ENCODE data around the gene EIF4A3. TPM values are rescaled to one million over a fixed set of nuclear protein-coding genes. Genes with fewer than 3 reads are reported as not detected.

The EIF4A3 gene
- total RNA-seq, 1 experiment from 2014 or later, result 160 TPM

DNA sequence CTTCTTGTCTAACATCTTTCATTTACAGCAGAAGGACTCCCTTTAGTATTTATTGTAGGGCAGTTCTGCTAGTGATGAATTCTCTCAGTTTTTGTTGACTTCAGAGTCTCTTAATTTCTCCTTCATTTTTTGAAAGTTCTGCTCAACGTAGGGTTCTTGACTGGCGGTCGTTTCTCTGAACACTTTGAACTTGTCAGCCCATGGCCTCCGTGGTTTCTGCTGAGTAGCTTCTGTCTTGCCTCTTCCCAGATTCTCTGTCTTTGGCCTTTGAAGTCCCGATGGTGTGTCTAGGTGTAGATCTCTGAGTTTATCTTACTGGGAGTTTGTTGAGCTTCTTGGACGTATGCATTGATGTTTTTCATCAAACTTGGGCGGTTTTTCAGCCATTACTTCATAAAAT, 32.2 kb downstream of the EIF4A3 start (continued):
- TF ChIP-seq ZNF416 (CRISPR knock-in tag; IDR thresholded peaks at IDR 0.05) (no peak), ZNF263 (CRISPR knock-in tag; IDR thresholded peaks at IDR 0.05; ENCODE audit: low read depth) (no peak), OVOL2 (CRISPR knock-in tag; IDR thresholded peaks at IDR 0.05; ENCODE audit: borderline replicate concordance) (no peak), CBFB (CRISPR knock-in tag; IDR thresholded peaks at IDR 0.05; ENCODE audit: low read depth) (no peak)

DNA sequence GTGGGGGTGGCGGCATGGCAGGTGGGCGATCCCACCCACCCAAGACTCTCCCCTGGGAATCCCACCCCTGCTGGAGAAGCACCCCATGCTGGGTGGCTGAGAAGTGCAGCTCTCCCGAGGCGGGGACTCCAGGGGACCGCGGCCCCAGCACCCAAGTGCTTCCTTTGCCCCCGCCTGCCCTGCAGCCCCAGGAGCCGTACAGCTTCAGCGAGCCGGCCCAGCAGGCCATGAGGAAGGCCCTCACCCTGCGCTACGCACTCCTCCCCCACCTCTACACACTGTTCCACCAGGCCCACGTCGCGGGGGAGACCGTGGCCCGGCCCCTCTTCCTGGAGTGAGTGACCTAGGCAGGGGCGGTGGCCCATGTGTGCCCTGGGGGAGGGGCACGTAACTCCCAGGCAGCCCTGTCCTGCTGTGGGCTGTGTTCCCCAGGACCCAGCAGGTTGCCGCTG, 33.9 kb downstream of the EIF4A3 start:
- Mint-ChIP-seq H3K27ac (no peak overlapping the region; the same call in 1 of the 2 replicates), H3K4me1 (peaks cover 6% of the 10 kb centered on the region; the same call in 1 of the 2 replicates), H3K4me3 (no peak overlapping the region), H3K9me3 (peaks cover 7% of the 10 kb centered on the region; the same call in 1 of the 2 replicates), H3K27me3 (ENCODE audit: low read depth) (no peaks in the 10 kb centered on the region; the same call in 1 of the 2 replicates), H3K36me3 (peaks cover 14% of the 10 kb centered on the region)
- ATAC-seq, result peak; percentile 46
- TF ChIP-seq ZNF423 (CRISPR knock-in tag; IDR thresholded peaks at IDR 0.05), result peak; percentile 76; the same call in 1 of the 2 replicates
- TF ChIP-seq SMAD3 (CRISPR knock-in tag; IDR thresholded peaks at IDR 0.05; ENCODE audit: borderline replicate concordance), result no peak
- DNase-seq (ENCODE audit: low spot score), result no peak
- POLR2A ChIA-PET, result interaction anchor here (0.9 to 1.4 kb wide), 2 partner anchors 9 to 11 kb away, joined by 3 to 4 read pairs; no protein-coding TSS in a partner anchor
- CTCF ChIA-PET, result interaction anchor here (0.6 to 5.4 kb wide), 5 partner anchors 11 to 187 kb away, joined by 3 to 55 read pairs (median 6); partner anchors contain the start of gene GAA

DNA sequence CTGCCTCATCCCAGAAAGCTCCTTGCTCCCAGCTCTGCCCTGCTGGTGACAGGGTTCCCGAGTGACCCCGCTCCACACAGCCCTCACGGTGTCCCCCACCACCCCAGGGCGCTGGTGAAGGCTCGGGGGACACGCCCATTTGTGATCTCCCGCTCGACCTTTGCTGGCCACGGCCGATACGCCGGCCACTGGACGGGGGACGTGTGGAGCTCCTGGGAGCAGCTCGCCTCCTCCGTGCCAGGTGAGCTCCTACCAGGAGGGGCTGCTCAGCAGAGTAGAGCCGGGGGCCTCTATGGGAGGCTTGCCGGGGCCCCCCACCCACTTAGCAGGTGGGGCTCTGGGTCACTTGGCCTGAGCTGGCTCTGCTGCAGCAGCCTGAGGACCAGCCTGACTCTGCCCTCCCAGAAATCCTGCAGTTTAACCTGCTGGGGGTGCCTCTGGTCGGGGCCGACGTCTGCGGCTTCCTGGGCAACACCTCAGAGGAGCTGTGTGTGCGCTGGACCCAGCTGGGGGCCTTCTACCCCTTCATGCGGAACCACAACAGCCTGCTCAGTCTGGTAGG, 34.4 kb downstream of the EIF4A3 start:
- Mint-ChIP-seq H3K4me3 (no peak overlapping the region), H3K9me3 (peaks cover 7% of the 10 kb centered on the region; the same call in 1 of the 2 replicates), H3K4me1 (peaks cover 6% of the 10 kb centered on the region; the same call in 1 of the 2 replicates), H3K36me3 (peaks cover 14% of the 10 kb centered on the region), H3K27ac (no peak overlapping the region), H3K27me3 (ENCODE audit: low read depth) (no peaks in the 10 kb centered on the region; the same call in 1 of the 2 replicates)
- ATAC-seq (no peak), DNase-seq (ENCODE audit: low spot score) (peak; percentile 10)
- ChIA-PET POLR2A (interaction anchor here (0.9 to 1.4 kb wide), 2 partner anchors 8 to 12 kb away, joined by 3 to 4 read pairs; no protein-coding TSS in a partner anchor), CTCF (interaction anchor here (0.6 to 5.4 kb wide), 5 partner anchors 12 to 186 kb away, joined by 3 to 55 read pairs (median 6); partner anchors contain the start of gene GAA)
- TF ChIP-seq NR3C1 (CRISPR knock-in tag; conservative IDR thresholded peaks at IDR 0.05; ENCODE audit: low read depth) (no peak), ZBTB21 (CRISPR knock-in tag; IDR thresholded peaks at IDR 0.05; ENCODE audit: borderline replicate concordance) (no peak), CREM (CRISPR knock-in tag; IDR thresholded peaks at IDR 0.05) (no peak), ELF4 (CRISPR knock-in tag; IDR thresholded peaks at IDR 0.05; ENCODE audit: low read depth) (no peak), JUN (CRISPR knock-in tag; IDR thresholded peaks at IDR 0.05) (no peak), ZNF138 (CRISPR knock-in tag; conservative IDR thresholded peaks at IDR 0.05) (no peak), HMGA2 (CRISPR knock-in tag; IDR thresholded peaks at IDR 0.05) (no peak), TCF7 (CRISPR knock-in tag; IDR thresholded peaks at IDR 0.05; ENCODE audit: low read depth) (no peak), GRHL2 (CRISPR knock-in tag; IDR thresholded peaks at IDR 0.05; ENCODE audit: insufficient replicate concordance, severe bottlenecking) (no peak), GTF2I (CRISPR knock-in tag; conservative IDR thresholded peaks at IDR 0.05) (no peak), GABPB1 (CRISPR knock-in tag; IDR thresholded peaks at IDR 0.05) (no peak), CBFB (CRISPR knock-in tag; IDR thresholded peaks at IDR 0.05; ENCODE audit: low read depth) (no peak)
- TF ChIP-seq, protein P1, sequence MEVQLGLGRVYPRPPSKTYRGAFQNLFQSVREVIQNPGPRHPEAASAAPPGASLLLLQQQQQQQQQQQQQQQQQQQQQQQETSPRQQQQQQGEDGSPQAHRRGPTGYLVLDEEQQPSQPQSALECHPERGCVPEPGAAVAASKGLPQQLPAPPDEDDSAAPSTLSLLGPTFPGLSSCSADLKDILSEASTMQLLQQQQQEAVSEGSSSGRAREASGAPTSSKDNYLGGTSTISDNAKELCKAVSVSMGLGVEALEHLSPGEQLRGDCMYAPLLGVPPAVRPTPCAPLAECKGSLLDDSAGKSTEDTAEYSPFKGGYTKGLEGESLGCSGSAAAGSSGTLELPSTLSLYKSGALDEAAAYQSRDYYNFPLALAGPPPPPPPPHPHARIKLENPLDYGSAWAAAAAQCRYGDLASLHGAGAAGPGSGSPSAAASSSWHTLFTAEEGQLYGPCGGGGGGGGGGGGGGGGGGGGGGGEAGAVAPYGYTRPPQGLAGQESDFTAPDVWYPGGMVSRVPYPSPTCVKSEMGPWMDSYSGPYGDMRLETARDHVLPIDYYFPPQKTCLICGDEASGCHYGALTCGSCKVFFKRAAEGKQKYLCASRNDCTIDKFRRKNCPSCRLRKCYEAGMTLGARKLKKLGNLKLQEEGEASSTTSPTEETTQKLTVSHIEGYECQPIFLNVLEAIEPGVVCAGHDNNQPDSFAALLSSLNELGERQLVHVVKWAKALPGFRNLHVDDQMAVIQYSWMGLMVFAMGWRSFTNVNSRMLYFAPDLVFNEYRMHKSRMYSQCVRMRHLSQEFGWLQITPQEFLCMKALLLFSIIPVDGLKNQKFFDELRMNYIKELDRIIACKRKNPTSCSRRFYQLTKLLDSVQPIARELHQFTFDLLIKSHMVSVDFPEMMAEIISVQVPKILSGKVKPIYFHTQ (CRISPR knock-in tag; IDR thresholded peaks at IDR 0.05), result no peak
- TF ChIP-seq, protein P2, sequence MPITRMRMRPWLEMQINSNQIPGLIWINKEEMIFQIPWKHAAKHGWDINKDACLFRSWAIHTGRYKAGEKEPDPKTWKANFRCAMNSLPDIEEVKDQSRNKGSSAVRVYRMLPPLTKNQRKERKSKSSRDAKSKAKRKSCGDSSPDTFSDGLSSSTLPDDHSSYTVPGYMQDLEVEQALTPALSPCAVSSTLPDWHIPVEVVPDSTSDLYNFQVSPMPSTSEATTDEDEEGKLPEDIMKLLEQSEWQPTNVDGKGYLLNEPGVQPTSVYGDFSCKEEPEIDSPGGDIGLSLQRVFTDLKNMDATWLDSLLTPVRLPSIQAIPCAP (CRISPR knock-in tag; IDR thresholded peaks at IDR 0.05), result no peak
- TF ChIP-seq, protein P3, sequence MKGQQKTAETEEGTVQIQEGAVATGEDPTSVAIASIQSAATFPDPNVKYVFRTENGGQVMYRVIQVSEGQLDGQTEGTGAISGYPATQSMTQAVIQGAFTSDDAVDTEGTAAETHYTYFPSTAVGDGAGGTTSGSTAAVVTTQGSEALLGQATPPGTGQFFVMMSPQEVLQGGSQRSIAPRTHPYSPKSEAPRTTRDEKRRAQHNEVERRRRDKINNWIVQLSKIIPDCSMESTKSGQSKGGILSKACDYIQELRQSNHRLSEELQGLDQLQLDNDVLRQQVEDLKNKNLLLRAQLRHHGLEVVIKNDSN (CRISPR knock-in tag; IDR thresholded peaks at IDR 0.05), result no peak
- TF ChIP-seq, protein P4, sequence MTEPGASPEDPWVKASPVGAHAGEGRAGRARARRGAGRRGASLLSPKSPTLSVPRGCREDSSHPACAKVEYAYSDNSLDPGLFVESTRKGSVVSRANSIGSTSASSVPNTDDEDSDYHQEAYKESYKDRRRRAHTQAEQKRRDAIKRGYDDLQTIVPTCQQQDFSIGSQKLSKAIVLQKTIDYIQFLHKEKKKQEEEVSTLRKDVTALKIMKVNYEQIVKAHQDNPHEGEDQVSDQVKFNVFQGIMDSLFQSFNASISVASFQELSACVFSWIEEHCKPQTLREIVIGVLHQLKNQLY (CRISPR knock-in tag; IDR thresholded peaks at IDR 0.05), result no peak
- TF ChIP-seq, protein P5, sequence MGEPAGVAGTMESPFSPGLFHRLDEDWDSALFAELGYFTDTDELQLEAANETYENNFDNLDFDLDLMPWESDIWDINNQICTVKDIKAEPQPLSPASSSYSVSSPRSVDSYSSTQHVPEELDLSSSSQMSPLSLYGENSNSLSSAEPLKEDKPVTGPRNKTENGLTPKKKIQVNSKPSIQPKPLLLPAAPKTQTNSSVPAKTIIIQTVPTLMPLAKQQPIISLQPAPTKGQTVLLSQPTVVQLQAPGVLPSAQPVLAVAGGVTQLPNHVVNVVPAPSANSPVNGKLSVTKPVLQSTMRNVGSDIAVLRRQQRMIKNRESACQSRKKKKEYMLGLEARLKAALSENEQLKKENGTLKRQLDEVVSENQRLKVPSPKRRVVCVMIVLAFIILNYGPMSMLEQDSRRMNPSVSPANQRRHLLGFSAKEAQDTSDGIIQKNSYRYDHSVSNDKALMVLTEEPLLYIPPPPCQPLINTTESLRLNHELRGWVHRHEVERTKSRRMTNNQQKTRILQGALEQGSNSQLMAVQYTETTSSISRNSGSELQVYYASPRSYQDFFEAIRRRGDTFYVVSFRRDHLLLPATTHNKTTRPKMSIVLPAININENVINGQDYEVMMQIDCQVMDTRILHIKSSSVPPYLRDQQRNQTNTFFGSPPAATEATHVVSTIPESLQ (CRISPR knock-in tag; IDR thresholded peaks at IDR 0.05), result no peak
- TF ChIP-seq, protein P6, sequence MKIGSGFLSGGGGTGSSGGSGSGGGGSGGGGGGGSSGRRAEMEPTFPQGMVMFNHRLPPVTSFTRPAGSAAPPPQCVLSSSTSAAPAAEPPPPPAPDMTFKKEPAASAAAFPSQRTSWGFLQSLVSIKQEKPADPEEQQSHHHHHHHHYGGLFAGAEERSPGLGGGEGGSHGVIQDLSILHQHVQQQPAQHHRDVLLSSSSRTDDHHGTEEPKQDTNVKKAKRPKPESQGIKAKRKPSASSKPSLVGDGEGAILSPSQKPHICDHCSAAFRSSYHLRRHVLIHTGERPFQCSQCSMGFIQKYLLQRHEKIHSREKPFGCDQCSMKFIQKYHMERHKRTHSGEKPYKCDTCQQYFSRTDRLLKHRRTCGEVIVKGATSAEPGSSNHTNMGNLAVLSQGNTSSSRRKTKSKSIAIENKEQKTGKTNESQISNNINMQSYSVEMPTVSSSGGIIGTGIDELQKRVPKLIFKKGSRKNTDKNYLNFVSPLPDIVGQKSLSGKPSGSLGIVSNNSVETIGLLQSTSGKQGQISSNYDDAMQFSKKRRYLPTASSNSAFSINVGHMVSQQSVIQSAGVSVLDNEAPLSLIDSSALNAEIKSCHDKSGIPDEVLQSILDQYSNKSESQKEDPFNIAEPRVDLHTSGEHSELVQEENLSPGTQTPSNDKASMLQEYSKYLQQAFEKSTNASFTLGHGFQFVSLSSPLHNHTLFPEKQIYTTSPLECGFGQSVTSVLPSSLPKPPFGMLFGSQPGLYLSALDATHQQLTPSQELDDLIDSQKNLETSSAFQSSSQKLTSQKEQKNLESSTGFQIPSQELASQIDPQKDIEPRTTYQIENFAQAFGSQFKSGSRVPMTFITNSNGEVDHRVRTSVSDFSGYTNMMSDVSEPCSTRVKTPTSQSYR (CRISPR knock-in tag; IDR thresholded peaks at IDR 0.05), result no peak
